Measurements from ENCODE around the gene SH3BGR. TPM values are rescaled to one million over a fixed set of nuclear protein-coding genes. Genes with fewer than 3 reads are reported as not detected.
A peak's percentile ranks its signal among the peaks of the same experiment; 100 is the strongest.

SH3BGR gene
- total RNA-seq, 1 donor from 2014 or later = 9.9 TPM

GRCh38 chr21:39515684-39516472 lies 64.1 kb downstream of the SH3BGR start:
- no peak overlapping the region for H2AFZ ChIP-seq (ENCODE audit: low read depth, low read length)
- Mint-ChIP-seq H3K4me1 (ENCODE audit: low read depth, unreplicated experiment) (no peaks in the 10 kb centered on the region), H3K36me3 (ENCODE audit: low read depth, unreplicated experiment) (no peaks in the 10 kb centered on the region), H3K9me3 (ENCODE audit: unreplicated experiment) (peaks cover 2% of the 10 kb centered on the region), H3K27ac (ENCODE audit: unreplicated experiment) (no peak overlapping the region), H3K27me3 (ENCODE audit: low read depth, unreplicated experiment) (no peaks in the 10 kb centered on the region), H3K4me3 (ENCODE audit: unreplicated experiment) (no peak overlapping the region)
- no peaks in the 10 kb centered on the region for H3K79me2 ChIP-seq (ENCODE audit: insufficient read depth, low read length)
- H3K9me3 ChIP-seq (ENCODE audit: insufficient read depth, low read depth, low read length) = no peaks in the 10 kb centered on the region
- H3K4me1 ChIP-seq (ENCODE audit: insufficient read depth, low read length) = no peaks in the 10 kb centered on the region
- no peak overlapping the region for H3K4me2 ChIP-seq (ENCODE audit: low read length)
- H3K36me3 ChIP-seq (ENCODE audit: insufficient read depth, low read length) = no peaks in the 10 kb centered on the region
- DNase-seq (ENCODE audit: low read depth) (no peak), FAIRE-seq (no peak)
- H3K9ac ChIP-seq (ENCODE audit: low read length) = no peak overlapping the region
- no peak for TF ChIP-seq EZH2 (IDR thresholded peaks at IDR 0.05; ENCODE audit: insufficient read depth, low read length)
- no peak for TF ChIP-seq CTCF (IDR thresholded peaks at IDR 0.05; ENCODE audit: insufficient read depth, low read depth, low read length)
- H4K20me1 ChIP-seq (ENCODE audit: insufficient read depth, low read length) = no peaks in the 10 kb centered on the region
- no peak overlapping the region for H3K27ac ChIP-seq (ENCODE audit: low read depth, low read length)
- no peak overlapping the region for H3K4me3 ChIP-seq (ENCODE audit: insufficient read depth, low read depth, low read length)
- no peaks in the 10 kb centered on the region for H3K27me3 ChIP-seq (ENCODE audit: insufficient read depth, low read length)

GRCh38 chr21:39518055-39518846 lies 66.5 kb downstream of the SH3BGR start:
- H3K4me3 Mint-ChIP-seq (ENCODE audit: unreplicated experiment) = no peak overlapping the region
- H4K20me1 ChIP-seq (ENCODE audit: insufficient read depth, low read length) = no peaks in the 10 kb centered on the region
- no peak for TF ChIP-seq EZH2 (IDR thresholded peaks at IDR 0.05; ENCODE audit: insufficient read depth, low read length)
- peak; percentile 83 for TF ChIP-seq CTCF (IDR thresholded peaks at IDR 0.05; ENCODE audit: insufficient read depth, low read depth, low read length)
- FAIRE-seq (no peak), DNase-seq (ENCODE audit: low read depth) (peak; percentile 27)
- H3K27ac ChIP-seq (ENCODE audit: low read depth, low read length) = no peak overlapping the region
- H3K4me2 ChIP-seq (ENCODE audit: low read length) = no peak overlapping the region
- no peak overlapping the region for H2AFZ ChIP-seq (ENCODE audit: low read depth, low read length)
- H3K4me1 Mint-ChIP-seq (ENCODE audit: low read depth, unreplicated experiment) = no peaks in the 10 kb centered on the region
- H3K27me3 Mint-ChIP-seq (ENCODE audit: low read depth, unreplicated experiment) = no peaks in the 10 kb centered on the region
- no peaks in the 10 kb centered on the region for H3K79me2 ChIP-seq (ENCODE audit: insufficient read depth, low read length)
- H3K36me3 ChIP-seq (ENCODE audit: insufficient read depth, low read length) = no peaks in the 10 kb centered on the region
- no peaks in the 10 kb centered on the region for H3K4me1 ChIP-seq (ENCODE audit: insufficient read depth, low read length)
- no peak overlapping the region for H3K4me3 ChIP-seq (ENCODE audit: insufficient read depth, low read depth, low read length)
- H3K36me3 Mint-ChIP-seq (ENCODE audit: low read depth, unreplicated experiment) = no peaks in the 10 kb centered on the region
- no peak overlapping the region for H3K9ac ChIP-seq (ENCODE audit: low read length)
- no peaks in the 10 kb centered on the region for H3K9me3 ChIP-seq (ENCODE audit: insufficient read depth, low read depth, low read length)
- no peaks in the 10 kb centered on the region for H3K27me3 ChIP-seq (ENCODE audit: insufficient read depth, low read length)
- H3K27ac Mint-ChIP-seq (ENCODE audit: unreplicated experiment) = no peak overlapping the region
- peaks cover 2% of the 10 kb centered on the region for H3K9me3 Mint-ChIP-seq (ENCODE audit: unreplicated experiment)
